ENCODE results near the gene ADAMTSL1.

ADAMTSL1 gene

DNA sequence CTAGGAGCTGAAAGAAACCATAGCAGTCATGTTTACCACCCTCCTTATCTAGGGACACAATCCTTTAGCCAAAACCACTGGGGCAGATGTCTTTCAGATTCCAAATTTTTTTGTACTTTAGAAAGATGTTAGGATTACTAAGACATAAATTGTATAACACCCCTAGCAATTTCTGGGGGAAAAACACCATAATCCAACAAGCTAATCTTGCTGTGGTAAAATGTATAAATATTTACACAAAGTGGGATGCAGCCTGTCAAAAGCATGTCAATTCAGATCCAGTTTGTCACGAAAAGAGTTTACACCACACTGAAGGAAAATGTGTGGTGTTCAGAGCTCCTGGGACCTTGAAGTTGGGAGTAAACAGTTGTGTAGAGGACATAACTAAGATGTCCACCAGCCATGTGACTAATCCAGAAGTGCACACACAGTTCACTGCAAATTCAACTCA lies 274.3 kb downstream of the ADAMTSL1 start:
- DNase-seq, result no peak

DNA sequence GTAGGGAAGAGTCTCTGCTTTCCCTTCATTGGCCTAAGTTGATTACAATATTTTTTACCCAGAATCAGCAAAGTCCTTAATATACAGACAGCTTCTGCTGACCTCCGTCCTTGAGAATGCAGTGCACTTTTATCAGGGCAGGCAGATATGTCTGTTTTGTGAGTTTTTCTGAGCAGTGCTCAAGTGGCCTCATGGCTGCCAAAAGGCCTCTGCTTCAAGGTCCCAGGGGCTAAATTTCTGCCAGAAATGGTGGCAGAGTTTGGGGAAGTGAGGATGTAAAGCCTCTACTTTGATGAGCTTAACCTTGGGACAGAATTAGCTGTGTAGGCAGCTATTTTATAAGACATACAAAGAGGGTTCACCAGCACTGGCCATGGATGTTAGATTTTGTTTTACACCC lies 275.8 kb downstream of the ADAMTSL1 start:
- no peak for DNase-seq

DNA sequence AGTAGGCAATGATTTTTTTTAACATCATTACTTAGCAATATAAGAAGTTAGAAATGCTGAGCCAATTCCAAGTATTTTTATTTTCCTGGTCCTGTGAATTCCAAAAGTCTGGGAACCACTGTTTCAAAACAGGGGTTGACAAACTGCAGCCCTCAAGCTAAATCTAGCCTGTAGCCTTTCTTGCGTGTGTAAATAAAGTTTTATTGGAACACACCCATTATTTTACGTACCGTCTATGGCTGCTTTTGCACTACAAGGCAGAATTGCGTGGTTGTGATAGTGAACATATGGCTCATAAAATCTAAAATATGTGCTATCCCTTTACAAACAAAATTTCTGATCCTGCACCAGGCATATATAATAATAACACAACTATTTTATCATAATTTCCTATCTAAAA lies 280.0 kb downstream of the ADAMTSL1 start:
- DNase-seq, result no peak

DNA sequence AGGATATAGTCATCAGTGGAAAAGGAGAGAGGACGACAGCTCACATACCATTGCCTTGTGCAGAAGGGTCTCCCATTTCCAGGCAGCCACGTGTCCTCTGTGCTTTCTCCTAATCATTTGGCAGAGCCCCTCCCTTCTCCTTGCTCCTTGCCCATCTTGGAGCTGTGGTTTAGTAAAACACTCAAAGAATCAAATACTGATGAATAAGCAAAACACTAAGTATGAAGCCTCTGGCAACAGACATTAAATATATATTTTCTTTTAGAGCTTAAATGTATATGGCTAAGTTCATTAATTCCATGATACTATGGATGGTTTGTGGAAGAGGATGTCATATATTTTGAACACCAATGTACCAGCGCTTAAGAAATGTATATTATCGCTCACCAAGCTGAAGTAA lies 280.6 kb downstream of the ADAMTSL1 start:
- no peak for DNase-seq

GRCh38 chr9:18755263-18755662 lies 281.3 kb downstream of the ADAMTSL1 start:
- no peak for DNase-seq

- no peak for DNase-seq
These were observed 282.8 kb downstream of the ADAMTSL1 start for GRCh38 chr9:18756712-18757125.

GRCh38 chr9:18759827-18760226 lies 285.9 kb downstream of the ADAMTSL1 start:
- DNase-seq, result no peak

DNA sequence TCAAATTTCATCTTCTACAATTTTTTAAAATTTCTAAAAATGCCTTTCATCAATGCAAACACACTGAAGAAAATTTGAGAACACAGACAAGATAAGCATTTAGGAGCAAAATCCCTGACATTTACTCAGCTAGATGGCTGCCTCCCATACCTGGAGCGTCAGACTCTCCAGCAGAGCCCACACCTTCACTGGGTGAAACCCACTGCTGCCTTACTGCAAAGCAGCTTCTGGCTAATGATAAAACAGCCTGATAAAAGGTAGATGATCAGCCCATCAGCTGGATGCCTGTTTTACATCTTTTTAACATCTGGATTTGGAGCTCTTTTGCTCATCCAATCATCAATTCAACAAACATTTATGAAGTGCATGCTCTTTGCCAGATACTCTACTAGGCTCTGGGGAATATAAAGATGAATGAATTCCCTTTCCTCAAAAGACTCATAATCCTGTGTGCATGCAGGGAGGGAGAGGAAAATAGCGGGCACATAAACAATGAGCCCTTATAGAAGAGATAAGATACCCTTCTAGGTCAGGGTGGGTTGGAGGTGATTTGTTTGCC lies 287.9 kb downstream of the ADAMTSL1 start:
- DNase-seq, result no peak

DNA sequence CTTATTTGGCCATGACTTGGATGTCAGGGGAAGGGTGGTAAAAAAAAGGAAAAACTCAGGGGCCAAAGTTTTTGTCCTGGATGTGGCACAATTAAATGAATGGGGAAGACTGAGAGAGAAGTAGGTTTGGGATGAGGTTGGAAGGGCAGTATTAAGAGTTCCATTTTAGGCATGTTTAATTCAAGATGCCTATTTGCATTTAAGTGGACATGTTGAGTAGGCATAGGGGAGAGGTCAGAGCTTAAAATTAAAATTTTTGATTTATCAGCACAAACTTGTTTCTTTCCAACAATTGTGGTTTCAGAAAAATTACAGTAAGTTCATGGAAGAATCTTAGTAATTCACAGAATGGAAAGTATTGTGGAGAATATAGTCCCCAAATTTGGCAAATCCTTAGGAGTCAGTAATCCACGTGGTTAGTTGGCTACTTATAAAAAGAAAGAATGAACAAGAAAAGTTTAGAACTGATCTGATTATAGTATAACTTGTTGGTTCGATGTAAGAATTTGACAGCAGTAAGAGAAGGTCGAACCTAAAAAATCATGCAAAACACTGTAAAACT lies 293.1 kb downstream of the ADAMTSL1 start:
- DNase-seq, result no peak

- DNase-seq, result no peak
These were observed 295.1 kb downstream of the ADAMTSL1 start for GRCh38 chr9:18768951-18769622.

DNA sequence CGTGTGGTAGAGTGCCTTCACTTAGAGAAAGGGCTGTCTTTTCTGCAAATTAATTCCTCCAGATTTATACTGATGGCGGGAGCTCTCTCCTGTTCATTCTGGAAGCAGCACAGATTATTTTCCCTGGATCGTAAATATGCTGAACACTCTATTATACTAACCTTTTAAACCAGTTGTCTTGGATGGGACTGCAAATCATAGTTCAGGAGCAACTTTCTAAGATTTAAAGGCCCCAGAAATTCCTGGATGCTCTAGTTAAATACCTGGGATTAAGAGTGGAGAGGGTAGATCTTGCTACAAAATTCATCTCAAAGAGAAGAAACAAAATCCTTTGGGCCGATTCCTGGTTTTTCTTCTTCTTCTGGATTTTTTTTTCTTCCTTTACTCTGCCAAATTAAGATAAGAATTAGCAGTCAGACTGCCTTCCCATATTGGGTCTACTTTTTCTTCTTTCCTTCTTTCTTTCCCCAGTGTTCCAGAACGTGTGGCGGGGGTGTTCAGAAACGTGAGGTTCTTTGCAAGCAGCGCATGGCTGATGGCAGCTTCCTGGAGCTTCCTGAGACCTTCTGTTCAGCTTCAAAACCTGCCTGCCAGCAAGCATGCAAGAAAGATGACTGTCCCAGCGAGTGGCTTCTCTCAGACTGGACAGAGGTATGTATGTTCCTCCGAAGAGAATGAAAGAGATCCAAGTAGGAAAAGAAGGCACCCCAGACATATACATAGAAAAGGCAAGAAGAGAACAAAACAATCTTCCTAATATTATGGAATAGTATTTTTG lies 296.4 kb downstream of the ADAMTSL1 start:
- no peak for DNase-seq

DNA sequence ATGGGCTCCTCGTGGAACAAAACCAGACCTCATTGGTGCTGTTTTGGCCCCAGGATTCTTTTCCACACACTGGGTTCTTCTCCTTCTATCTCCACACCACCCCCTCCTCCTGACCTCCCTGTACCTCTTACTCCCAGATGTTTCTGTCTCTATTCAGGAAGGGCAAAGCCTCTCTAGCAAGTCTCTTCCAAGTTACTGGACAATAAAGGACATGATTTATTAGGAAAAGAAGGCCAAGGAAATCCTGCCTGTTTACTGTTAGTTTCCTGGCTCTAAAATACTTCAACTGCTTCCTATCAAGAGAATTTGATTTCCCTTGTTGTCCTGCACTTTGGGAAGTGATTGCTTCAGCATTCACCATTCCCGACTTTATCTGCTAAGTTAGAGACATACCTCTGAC lies 297.1 kb downstream of the ADAMTSL1 start:
- no peak for DNase-seq

DNA sequence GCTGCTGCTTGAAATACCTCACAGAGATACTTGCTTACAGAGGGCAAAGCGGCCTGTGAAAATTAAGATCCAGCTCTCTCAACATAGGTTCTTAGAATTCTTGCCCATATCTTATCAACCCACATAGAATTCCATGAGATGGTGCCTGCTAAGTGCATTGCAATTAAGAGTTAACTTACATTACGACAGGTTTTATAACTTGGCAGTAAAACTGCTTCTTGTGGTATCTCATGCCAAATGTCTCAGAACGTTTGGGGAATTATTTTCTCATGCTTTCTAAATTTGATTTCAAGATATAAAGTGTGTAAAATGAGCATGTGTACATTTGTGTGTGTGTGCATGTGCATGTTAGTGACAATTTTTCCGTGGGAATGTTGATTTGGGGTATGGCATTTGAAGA lies 297.8 kb downstream of the ADAMTSL1 start:
- DNase-seq, result no peak

DNA sequence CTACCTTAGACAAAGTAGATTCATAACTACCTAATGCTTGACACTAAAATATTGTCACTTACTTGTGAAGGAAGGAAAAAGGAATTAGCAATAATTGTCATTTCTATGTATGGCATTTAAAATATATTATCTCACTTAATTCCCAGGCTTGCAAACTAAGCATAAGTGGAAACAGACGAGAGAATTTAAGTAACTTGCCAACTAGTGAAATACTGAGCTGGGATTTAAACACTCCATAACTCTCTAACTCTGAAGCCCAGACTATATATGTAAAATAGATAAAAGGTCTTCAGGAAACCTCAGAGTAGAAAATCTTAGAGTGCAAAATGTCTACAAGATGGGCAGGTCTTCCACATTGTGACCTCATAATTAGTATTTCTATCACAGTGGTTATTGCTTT lies 301.3 kb downstream of the ADAMTSL1 start:
- DNase-seq, result no peak

DNA sequence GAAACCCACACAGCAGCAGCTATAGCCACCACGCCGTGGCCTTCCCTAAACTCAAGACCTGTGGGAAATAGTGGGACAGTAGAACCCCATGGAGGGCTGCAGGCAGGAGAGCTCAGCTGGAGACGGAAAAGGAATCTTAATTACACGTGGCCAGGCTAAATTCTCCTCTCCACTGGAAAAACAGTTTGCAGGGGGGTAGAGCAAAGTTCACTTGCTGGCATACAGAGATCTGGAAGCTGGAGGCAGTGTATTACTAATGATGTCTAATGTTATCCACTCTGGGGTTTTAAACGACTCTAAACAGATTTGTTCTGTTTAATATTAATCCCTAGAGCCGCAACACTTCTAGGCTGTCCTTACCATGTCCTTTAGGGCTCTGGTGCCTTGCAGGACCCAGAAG lies 302.0 kb downstream of the ADAMTSL1 start:
- no peak for DNase-seq

DNA sequence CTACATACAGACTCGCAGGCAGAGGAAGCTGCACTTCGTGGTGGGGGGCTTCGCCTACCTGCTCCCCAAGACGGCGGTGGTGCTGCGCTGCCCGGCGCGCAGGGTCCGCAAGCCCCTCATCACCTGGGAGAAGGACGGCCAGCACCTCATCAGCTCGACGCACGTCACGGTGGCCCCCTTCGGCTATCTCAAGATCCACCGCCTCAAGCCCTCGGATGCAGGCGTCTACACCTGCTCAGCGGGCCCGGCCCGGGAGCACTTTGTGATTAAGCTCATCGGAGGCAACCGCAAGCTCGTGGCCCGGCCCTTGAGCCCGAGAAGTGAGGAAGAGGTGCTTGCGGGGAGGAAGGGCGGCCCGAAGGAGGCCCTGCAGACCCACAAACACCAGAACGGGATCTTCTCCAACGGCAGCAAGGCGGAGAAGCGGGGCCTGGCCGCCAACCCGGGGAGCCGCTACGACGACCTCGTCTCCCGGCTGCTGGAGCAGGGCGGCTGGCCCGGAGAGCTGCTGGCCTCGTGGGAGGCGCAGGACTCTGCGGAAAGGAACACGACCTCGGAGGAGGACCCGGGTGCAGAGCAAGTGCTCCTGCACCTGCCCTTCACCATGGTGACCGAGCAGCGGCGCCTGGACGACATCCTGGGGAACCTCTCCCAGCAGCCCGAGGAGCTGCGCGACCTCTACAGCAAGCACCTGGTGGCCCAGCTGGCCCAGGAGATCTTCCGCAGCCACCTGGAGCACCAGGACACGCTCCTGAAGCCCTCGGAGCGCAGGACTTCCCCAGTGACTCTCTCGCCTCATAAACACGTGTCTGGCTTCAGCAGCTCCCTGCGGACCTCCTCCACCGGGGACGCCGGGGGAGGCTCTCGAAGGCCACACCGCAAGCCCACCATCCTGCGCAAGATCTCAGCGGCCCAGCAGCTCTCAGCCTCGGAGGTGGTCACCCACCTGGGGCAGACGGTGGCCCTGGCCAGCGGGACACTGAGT lies 303.2 kb downstream of the ADAMTSL1 start:
- DNase-seq, result no peak

DNA sequence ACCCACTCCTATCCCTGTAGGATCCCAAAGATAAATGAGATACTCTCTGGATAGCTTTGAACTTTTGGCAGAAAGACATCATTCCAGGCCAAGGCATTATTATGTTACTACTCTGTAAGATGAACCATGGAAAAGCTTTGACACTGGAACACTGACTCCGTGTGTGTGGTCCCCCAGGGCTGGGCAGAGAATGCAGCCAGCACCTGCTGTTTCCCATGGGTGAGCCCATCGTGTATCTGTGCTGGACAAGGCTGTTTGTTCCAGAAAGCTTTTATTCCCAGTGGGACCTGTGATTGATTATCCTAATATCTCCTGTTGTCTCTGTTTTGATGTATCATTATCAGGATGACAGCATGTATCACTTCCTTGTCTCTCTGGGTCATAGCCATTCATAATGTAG lies 304.2 kb downstream of the ADAMTSL1 start:
- DNase-seq, result no peak

DNA sequence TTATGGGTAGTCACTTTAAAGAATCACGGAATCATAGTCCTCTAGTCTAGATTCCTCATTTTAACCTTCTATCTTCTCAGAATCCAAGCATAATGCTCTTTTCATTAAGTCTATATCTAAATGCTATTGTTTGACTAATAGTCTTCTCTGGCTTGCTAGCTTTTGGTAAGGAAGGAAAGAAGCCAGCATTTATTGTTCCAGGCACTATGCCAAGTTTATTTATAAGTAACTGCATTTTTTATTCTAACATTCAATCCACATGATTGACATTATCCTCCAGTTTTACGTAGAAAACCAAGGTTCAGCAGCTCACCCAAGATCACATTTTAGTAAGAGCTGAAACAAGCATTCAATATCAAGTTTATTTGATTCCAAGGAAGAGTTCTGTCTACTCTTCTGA lies 304.9 kb downstream of the ADAMTSL1 start:
- DNase-seq, result no peak

DNA sequence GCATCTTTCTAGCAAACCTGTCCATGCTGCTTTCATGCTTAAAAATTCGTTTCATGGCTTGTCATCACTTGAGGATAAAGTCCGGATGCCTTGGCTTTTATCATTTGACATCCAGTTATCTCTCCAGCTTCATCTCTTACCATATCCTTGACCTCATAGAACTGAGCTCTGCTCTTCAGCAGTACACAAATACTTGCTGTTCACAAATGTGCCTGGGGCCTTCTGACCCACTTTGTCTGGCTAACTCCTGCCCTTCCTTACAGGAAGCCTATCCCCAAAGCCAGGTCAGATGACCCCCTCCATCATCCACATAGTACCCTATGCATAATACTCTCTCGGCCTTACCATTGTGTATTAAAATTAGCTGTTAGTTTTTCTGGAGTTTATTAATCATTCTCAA lies 310.0 kb downstream of the ADAMTSL1 start:
- DNase-seq, result no peak

DNA sequence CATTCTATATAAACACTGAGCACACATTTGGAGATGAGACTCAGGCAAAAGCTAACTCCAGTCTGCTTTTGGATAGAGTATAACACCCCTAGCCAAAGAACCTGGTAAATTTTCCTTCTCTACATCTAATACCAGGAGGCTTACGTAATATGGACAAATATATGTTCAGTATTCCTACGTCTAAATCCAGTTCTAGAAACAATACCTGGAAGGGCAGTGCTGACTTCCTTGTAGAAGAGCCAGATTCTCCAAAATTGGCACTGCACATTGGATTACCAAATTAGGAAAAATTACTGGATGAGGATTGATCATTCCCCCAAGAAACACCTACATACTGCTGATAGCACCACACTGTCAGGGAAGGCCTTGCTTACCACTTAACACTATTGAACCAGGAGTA lies 311.7 kb downstream of the ADAMTSL1 start:
- DNase-seq, result no peak

- no peak for DNase-seq
These were observed 312.2 kb downstream of the ADAMTSL1 start for GRCh38 chr9:18786196-18786595.

GRCh38 chr9:18786911-18787650 lies 313.1 kb downstream of the ADAMTSL1 start:
- DNase-seq, result no peak

All from CD4-positive, alpha-beta T cell treated with Interleukin-17A for 1 hour (primary cell).